T-helper 1 cell (primary cell): ENCODE results near the gene SEMA3A.
"Not testable (repeated sequence)": the region's sequence is repeated elsewhere in the genome, so short reads cannot be mapped to it uniquely, and the experiment has no call there.

Source experiments
- DNase-seq, 5 donors: peaks; one replicate each; pipeline ENCODE4 v3.0.0-alpha.2; 2012 to 2020

The SEMA3A gene

DNA sequence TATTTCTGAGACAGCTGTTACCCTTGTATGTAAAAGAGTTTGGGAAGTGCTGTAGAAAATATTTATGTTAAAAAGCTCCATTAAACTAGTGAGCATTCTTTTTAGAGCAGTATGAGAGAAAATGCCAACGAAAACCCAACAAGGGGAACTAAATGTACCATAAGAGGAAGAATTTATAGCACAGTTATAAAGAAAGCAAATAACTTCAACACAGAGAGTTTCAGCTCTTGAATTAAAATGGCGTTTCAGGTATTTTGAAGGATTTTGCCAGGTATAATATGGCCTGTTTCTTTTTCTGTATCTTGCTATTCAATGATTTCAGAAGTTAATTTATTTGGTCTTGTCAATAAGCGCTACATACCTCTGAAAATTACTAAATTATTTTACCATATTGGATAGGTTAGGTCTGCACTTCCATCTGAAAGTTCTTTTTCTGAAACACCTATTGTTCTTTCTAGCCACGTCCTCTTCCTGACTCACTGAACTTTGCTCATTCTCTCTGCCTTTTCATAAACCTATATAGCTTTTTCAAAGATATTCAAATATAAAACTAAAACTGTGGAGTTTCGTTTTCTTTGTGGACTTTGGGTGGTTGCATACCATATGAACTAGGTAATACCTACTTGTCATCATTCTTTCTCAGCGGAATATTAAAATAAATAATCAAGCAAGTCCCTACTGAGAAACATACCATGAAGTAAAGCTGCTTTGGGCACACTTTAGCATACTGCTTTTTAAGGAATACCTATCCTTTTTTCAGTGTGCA lies 136.1 kb downstream of the SEMA3A start:
- DNase-seq = no peak

GRCh38 chr7:84057576-84057975 lies 137.0 kb downstream of the SEMA3A start:
- no peak for DNase-seq

- no peak for DNase-seq
These were observed 138.5 kb downstream of the SEMA3A start for GRCh38 chr7:84055904-84056605.

DNA sequence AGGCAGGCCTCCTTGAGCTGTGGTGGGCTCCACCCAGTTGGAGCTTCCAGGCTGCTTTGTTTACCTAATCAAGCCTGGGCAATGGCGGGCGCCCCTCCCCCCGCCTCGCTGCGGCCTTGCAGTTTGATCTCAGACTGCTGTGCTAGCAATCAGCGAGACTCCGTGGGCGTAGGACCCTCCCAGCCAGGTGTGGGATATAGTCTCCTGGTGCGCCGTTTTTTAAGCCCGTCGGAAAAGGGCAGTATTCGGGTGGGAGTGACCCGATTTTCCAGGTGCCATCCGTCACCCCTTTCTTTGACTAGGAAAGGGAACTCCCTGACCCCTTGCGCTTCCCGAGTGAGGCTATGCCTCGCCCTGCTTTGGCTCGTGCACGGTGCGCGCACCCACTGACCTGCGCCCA lies 139.4 kb downstream of the SEMA3A start:
- DNase-seq = not testable (repeated sequence)

- DNase-seq = no peak
These were observed 145.3 kb downstream of the SEMA3A start for GRCh38 chr7:84049071-84049836.

DNA sequence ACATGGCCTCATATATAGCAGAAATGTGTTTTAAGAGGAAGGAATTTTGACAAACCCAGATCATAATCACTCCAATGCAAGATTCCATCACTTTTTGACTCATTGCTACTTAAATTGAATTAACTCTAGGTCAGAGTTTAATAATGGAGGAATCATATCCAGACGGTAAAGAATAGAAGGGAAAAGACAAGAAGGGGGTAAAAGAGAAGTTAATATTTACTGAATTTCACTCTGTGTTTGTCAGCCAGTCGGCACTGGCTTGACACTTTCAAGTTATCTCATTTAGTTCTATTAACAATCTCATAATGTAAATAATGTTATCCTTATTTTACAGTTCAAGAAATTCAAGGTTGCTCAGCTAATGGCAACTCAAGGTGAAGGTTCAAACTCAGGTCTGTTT lies 147.5 kb downstream of the SEMA3A start:
- DNase-seq = no peak

DNA sequence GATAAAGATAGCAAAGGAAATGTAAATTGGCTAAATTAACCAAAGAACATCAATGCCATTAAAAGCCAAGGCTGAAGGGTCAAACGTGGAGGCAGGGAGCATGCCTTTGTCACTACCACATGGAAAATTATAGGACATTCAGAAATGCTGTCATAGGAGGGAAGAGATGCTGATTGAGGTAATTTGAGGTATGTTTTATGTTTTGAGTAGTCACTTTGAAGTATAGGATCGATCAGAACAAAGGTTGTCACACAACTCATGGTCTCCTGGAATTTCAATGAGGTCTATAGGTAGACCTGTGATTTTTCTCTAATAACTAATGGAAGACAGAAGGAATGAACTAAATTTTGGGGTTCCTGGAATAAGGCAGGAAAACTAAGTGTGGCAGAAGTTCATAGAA lies 149.8 kb downstream of the SEMA3A start:
- no peak for DNase-seq

DNA sequence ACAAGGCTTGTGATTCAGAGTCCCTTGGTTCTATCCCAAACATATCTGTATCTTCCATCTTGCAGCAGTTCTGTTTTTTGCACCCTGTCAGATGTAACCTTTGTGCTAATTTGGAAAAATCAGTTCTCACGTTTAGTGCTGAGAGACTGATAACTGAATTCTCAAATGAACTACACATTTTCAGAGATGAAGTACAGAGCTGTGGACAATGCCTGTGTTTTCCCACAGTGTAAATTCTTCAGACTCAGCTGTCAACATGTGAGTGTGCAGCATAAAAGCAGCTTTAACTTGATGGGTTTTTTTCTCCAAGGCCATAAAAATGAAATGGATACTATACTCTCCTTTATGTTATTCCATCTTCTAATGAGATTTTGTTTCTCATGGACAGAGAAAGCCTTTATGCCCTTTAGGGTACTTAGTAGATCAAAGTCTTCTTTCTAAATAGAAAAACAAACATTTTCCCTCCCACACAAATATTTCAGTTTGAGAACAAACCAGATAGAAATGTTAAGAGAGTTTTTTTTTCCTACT lies 150.9 kb downstream of the SEMA3A start:
- DNase-seq = no peak

DNA sequence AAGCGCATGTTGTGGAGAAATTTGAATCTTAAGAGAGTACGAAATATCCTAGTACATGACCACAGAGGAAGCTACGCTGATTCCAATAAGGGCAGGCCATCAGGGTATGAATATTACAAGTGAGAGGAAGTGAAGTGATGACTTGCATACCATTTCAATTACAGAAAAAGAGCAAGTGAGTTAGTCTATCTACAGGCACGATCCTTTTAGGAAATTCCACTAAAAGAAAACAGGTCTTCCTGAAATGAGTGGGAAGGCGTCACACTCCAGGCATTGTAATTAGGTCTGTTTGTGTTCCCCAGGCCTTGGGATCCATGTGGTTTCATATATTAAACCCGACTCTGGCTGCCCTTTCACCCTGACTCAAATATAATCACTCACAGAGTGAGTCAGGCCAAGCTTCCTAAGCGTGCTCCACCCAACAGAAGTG lies 152.5 kb downstream of the SEMA3A start:
- DNase-seq = no peak

DNA sequence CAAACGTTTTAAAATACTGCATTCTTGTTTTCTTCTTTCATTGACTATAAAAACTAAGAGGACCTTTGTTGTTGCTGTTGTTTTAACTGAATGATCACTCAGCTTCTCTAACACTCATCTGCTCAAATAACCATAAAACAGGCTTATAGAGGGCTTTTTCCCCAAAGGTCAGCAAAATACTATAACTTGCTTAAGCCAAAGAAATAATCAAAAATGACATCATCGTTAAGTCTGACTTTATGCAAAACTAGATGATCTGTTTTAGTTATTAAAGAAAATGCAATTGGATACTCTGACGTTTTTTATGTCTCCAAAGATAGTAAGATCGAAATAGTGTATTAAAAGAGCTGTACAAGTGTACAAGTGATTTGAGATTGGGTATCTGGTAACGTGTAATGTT lies 152.9 kb downstream of the SEMA3A start:
- DNase-seq = no peak

GRCh38 chr7:84040355-84040754 lies 154.2 kb downstream of the SEMA3A start:
- DNase-seq = no peak

- DNase-seq = no peak
These were observed 155.2 kb downstream of the SEMA3A start for GRCh38 chr7:84039432-84039831.

- no peak for DNase-seq
These were observed 166.9 kb downstream of the SEMA3A start for GRCh38 chr7:84027678-84028077.

DNA sequence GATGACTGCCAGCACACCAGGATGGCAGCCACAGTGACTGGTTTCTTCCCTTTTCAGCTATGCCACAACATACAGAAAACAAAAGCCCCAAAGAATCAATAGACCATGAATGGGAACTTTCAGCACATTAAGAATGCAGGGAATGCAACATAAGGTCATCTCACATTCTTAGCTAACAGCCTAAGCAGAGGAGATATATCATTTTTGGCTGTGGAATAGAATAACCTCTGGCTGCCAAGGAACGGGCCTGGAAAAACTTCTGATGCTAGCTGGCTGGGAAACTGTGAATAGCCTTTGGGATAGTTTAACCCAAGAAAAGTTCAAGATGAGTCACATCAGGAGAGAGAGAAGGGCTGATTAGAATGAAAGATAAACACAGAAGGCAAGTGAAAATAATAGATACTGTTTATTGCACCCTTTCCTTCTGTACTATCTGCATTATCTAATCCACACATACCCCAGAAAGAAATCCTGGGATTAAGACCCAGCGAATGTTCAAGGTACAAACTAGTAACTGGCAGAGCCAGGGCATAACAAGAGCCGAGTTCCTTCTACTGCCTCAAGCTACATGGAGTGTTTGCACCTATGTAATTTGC lies 169.2 kb downstream of the SEMA3A start:
- DNase-seq = no peak

GRCh38 chr7:84022684-84023308 lies 171.8 kb downstream of the SEMA3A start:
- DNase-seq = no peak

DNA sequence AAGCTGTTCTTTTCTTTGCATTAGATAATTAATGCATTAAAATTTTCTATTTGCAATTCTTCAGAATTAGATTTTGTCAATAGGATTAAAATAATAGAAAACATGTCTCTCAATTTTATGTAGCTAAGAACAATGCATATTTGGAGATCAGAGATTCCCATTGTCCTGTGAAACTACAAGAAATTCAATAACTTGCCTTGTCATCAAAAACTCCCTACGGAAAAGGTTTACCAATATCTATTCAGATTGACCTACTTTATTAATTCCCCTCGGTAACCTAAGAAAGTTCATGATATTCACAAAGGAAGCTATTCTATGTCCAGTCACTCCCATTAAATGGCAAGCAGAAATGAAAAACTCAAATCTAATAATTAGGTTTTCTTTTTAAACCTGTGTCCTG lies 172.6 kb downstream of the SEMA3A start:
- no peak for DNase-seq

GRCh38 chr7:84021292-84021908 lies 173.2 kb downstream of the SEMA3A start:
- no peak for DNase-seq

DNA sequence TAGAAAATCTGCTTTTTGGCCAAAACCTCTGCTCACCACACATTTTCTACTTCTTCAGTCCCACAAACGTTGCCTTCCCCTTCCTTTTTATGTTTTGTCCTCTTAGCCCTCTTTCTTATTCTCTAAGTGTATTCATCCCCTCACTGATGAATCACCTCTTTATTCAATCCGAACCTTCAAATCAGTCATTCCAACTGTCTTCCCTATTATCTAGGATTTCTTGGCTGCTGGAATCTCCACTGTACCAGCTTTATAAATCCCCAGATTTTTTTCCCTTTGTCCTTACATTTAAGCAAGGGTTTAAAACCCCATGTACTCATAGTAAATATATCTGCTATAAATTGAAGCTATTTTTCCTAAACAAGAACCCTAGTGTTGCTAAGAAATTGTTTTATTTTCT lies 176.9 kb downstream of the SEMA3A start:
- no peak for DNase-seq

GRCh38 chr7:84013616-84014240 lies 180.9 kb downstream of the SEMA3A start:
- DNase-seq = no peak

DNA sequence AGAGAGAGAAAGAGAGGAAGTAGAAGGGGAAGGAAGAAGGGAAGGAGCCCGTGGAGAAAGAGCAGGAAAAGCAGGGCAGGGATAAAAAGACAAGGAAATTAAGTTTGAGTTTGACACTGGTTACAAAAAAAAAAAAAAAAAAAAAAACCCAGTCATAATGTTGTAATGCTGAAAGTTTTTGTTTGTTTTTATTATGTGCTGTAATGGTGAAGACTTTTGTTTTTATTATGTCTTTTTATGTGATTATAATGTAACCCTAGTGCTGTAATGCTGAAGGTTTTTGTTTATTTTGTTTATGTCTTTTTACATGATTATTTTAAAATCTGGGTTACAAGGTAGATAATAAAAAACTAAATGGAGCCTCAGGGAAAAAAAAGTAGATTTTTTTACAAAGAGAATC lies 184.8 kb downstream of the SEMA3A start:
- no peak for DNase-seq

DNA sequence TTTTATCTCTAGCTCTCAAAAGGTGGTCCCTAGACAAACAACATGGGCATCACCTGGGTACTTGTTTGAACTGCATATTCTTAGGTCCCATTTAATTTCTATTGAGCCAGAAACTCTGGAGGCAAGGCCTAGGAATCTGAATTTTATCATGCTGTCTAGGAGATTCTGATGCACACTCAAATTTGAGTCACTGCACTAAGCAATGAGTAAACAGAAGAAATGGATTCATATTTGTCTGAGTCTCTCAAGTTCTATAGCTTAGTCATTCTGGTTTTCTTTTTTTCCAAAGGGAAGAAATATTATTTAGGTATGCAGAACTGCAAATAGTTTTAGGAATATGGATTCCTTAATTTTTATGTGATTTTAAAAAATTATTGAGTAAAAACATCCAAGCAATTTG lies 185.5 kb downstream of the SEMA3A start:
- DNase-seq = no peak

GRCh38 chr7:84003191-84003590 lies 191.4 kb downstream of the SEMA3A start:
- DNase-seq = no peak
